ENCODE measurements around the gene KNDC1.
"Not testable (repeated sequence)": the region's sequence is repeated elsewhere in the genome, so short reads cannot be mapped to it uniquely, and the experiment has no call there.

KNDC1 gene

DNA sequence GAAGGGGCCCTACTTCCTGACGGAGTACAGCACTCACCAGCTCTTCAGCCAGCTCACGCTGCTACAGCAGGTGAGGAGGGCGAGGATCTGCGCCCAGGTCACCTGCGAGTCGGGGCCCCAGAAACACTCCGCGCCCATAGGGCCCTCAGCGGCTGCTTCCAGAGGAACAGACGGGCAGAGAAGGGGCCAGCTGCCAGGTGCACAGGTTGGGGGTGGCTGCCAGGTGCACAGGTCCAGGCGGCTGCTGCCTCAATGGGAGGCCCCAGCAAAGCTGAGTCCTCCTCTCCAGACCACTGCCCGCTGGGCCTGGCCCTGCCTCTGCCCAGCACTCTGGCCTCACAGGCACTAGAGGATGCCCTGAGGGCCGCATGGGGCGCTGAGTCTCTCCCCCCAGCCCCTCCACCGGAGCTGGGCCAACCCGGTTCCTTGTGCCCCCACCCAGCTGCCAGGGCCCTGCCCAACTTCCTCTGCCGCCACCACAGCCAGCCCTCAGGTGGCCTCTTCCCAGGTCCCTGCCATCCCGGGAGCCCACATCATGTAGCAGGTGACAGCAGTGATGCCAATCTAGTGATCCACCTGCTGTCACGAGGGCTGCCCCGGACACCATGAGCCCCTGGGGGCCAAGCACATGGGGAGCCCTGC is 53.0 kb downstream of the KNDC1 start:
- Histone ChIP-seq H3K27me3 (ENCODE audit: control insufficient read depth, insufficient read depth, low read length) (no peaks in the 10 kb centered on the region), H3K9me3 (ENCODE audit: control insufficient read depth, insufficient read depth, low read length) (no peaks in the 10 kb centered on the region), H3K9ac (ENCODE audit: low read depth, low read length) (no peak overlapping the region), H3K27ac (ENCODE audit: low read depth, low read length) (no peak overlapping the region), H3K4me3 (ENCODE audit: low read depth, low read length) (no peak overlapping the region), H3K36me3 (ENCODE audit: control insufficient read depth, insufficient read depth, low read length) (0 out of 2 replicates have a peak, but pooled peaks cover 5% of the 10 kb centered on the region), H3K4me1 (ENCODE audit: control insufficient read depth, insufficient read depth, low read length) (no peaks in the 10 kb centered on the region)

DNA sequence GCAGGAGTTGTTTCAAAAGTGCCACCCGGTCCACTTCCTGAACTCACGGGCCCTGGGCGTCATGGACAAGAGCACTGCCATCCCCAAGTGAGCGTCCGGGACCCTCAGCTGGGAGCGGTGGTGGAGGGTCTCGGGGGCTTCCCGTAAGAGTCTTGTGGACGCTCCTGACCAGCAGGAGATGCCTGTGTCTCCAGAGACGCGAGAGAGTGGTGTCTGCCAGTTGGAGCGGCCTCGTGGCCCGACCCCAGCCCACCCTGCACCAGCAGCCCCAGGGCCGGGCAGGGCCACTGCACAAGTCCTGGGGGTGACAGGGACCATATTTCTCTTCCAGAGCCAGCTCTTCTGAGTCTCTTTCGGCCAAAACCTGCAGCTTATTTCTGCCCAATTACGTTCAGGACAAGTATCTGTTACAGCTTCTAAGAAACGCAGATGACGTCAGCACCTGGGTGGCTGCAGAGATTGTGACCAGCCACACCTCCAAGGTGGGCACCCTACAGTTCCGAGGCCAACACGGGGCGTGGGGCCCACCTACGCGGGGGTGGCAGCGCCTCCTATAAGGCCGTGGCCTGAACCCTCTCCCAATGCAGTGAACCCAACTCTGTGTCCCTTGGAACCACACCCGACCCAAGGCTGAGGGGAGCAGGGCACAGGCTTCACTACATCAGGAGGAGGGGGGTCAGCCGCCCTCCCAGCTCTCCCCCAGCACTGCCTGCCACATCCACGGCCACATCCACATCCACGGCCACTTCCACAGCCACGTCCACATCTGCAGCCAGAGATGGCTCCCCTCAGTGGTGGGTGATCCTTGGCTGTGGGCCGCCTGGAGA is 53.8 kb downstream of the KNDC1 start:
- H3K9ac ChIP-seq (ENCODE audit: low read depth, low read length), result no peak overlapping the region
- no peak overlapping the region for H3K4me3 ChIP-seq (ENCODE audit: low read depth, low read length)
- no peaks in the 10 kb centered on the region for H3K9me3 ChIP-seq (ENCODE audit: control insufficient read depth, insufficient read depth, low read length)
- no peak overlapping the region for H3K27ac ChIP-seq (ENCODE audit: low read depth, low read length)
- no peaks in the 10 kb centered on the region for H3K27me3 ChIP-seq (ENCODE audit: control insufficient read depth, insufficient read depth, low read length)
- H3K4me1 ChIP-seq (ENCODE audit: control insufficient read depth, insufficient read depth, low read length), result no peaks in the 10 kb centered on the region; the same call in 1 of the 2 replicates
- 0 out of 2 replicates have a peak, but pooled peaks cover 5% of the 10 kb centered on the region for H3K36me3 ChIP-seq (ENCODE audit: control insufficient read depth, insufficient read depth, low read length)

DNA sequence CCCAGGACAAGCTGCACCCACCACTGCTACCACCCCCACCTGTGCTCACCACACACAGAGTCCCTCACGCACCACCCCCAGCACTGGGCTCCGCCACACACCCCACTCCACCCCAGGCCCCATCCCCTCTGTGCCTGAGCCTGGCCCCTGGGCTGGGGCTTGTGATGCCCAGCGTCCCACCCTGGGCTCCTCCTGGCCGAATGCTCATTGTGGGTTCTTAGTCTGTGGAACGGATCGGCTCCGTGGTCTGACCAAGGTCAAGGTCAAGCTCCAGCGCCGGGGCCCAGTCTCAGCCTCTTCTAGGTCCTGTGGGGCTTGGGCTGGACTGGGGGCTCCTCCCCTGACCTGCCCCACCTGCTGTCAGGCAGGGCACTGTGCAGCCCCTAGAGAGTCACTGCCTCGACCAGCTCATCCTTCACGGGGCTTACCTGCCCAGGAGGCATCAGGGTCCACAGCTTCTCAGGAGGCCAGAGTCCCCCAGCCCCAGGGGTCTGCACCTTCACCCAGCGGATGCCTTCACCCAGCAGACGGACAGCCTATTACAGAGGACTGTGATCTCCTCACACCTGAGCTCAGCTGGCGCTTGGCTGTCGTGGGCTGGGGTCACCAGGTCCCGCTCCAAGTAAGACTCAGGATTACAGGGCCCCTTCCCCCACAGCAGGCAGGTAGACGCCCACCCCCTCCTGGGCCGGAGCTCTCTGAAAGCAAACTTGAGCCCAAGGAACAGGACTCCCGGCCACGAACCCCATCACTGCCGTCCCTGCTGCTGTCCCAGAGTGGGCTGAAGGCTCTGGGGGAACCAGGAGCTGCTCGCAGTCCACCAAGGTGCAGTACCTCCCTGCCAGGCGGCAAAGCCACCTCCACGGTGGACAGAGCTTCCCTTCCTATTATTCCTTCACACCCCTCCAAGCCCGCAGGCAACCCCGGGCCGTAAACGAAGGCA is 54.7 kb downstream of the KNDC1 start:
- H3K9ac ChIP-seq (ENCODE audit: low read depth, low read length), result no peak overlapping the region
- no peaks in the 10 kb centered on the region for H3K27me3 ChIP-seq (ENCODE audit: control insufficient read depth, insufficient read depth, low read length)
- 0 out of 2 replicates have a peak, but pooled peaks cover 5% of the 10 kb centered on the region for H3K36me3 ChIP-seq (ENCODE audit: control insufficient read depth, insufficient read depth, low read length)
- peaks cover 7% of the 10 kb centered on the region for H3K4me1 ChIP-seq (ENCODE audit: control insufficient read depth, insufficient read depth, low read length)
- H3K4me3 ChIP-seq (ENCODE audit: low read depth, low read length), result no peak overlapping the region
- no peak overlapping the region for H3K27ac ChIP-seq (ENCODE audit: low read depth, low read length)
- no peaks in the 10 kb centered on the region for H3K9me3 ChIP-seq (ENCODE audit: control insufficient read depth, insufficient read depth, low read length)

DNA sequence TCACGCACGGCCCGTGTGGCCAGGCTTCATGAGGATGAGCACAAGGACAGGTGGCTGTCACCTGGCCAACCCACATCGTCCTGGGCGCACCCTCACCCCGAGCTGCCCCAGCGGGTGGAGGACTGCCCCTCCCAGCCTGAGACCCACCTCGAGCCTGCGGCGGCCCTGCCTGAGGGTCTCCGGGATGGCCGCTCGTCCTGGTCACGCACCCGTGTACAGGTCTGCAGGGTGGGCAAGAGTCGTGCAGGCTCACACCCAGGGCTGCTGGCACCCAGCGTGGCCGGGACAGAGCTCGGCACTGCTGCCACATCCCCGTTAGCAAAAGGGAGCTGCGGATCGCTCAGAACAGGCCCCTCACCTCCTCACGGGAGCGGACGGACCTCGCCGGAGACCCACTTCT is 55.6 kb downstream of the KNDC1 start:
- no peak overlapping the region for H3K27ac ChIP-seq (ENCODE audit: low read depth, low read length)
- H3K27me3 ChIP-seq (ENCODE audit: control insufficient read depth, insufficient read depth, low read length), result no peaks in the 10 kb centered on the region
- peaks cover 8% of the 10 kb centered on the region for H3K4me1 ChIP-seq (ENCODE audit: control insufficient read depth, insufficient read depth, low read length)
- no peaks in the 10 kb centered on the region for H3K9me3 ChIP-seq (ENCODE audit: control insufficient read depth, insufficient read depth, low read length)
- no peak overlapping the region for H3K4me3 ChIP-seq (ENCODE audit: low read depth, low read length)
- no peak overlapping the region for H3K9ac ChIP-seq (ENCODE audit: low read depth, low read length)
- H3K36me3 ChIP-seq (ENCODE audit: control insufficient read depth, insufficient read depth, low read length), result 0 out of 2 replicates have a peak, but pooled peaks cover 5% of the 10 kb centered on the region

DNA sequence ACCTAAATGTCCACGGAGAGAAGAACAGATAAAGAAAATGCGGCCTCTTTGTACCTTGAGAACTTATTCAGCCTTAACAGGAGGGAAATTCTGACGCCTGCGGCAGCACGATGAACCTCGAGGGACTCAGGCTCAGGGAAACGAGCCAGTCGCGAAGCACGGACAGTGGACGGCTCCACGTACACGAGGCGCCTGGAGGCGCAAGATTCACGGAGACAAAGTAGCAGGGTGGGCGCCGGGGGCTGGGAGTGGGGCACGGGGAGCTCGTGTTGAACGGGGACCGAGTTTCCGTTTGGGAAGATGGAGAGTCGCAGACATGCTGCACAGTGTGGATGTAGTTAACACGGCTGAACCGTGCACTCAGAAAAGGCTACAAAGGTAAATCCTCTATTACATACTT is 56.8 kb downstream of the KNDC1 start:
- Histone ChIP-seq H3K9me3 (ENCODE audit: control insufficient read depth, insufficient read depth, low read length) (no peaks in the 10 kb centered on the region), H3K27me3 (ENCODE audit: control insufficient read depth, insufficient read depth, low read length) (no peaks in the 10 kb centered on the region), H3K36me3 (ENCODE audit: control insufficient read depth, insufficient read depth, low read length) (0 out of 2 replicates have a peak, but pooled peaks cover 5% of the 10 kb centered on the region), H3K9ac (ENCODE audit: low read depth, low read length) (no peak overlapping the region), H3K4me1 (ENCODE audit: control insufficient read depth, insufficient read depth, low read length) (peaks cover 8% of the 10 kb centered on the region), H3K27ac (ENCODE audit: low read depth, low read length) (no peak overlapping the region), H3K4me3 (ENCODE audit: low read depth, low read length) (no peak overlapping the region)

DNA sequence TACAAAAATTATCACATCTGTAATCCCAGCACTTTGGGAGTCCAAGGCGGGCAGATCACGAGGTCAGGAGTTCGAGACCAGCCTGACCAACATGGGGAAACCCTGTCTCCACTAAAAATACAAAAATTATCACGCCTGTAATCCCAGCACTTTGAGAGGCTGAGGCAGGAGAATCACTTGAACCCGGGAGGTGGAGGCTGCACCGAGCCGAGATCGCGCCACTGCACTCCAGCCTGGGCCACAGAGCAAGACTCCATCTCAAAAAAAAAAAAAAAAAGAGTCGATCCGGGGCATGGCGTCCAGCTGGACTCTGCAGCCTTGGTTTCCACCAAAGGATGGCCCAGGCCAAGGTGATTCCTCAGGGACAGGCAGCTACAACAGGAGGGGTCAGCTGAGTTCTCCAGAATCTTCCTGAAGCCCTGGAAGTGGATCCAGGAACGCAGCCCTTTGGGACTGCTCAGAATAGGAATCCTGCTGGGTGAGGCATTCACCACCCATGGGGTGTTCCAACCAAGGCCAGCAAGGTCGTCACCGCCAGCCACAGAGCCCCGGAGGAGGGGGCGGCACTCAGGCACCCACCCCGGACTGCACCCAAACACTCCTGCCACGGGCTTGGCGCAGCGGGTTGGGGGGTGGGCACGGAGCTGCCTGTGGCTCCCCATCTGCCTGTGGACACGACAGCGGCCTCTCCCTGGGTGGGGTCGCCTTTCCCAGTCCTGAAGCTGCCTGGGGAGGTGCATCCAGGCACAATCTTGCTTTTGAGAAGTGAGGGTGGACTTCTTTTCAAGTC is 58.0 kb downstream of the KNDC1 start:
- Histone ChIP-seq H3K36me3 (ENCODE audit: control insufficient read depth, insufficient read depth, low read length) (0 out of 2 replicates have a peak, but pooled peaks cover 5% of the 10 kb centered on the region), H3K27ac (ENCODE audit: low read depth, low read length) (no peak overlapping the region), H3K9ac (ENCODE audit: low read depth, low read length) (no peak overlapping the region), H3K4me3 (ENCODE audit: low read depth, low read length) (no peak overlapping the region), H3K27me3 (ENCODE audit: control insufficient read depth, insufficient read depth, low read length) (no peaks in the 10 kb centered on the region), H3K4me1 (ENCODE audit: control insufficient read depth, insufficient read depth, low read length) (peaks cover 8% of the 10 kb centered on the region), H3K9me3 (ENCODE audit: control insufficient read depth, insufficient read depth, low read length) (no peaks in the 10 kb centered on the region)

DNA sequence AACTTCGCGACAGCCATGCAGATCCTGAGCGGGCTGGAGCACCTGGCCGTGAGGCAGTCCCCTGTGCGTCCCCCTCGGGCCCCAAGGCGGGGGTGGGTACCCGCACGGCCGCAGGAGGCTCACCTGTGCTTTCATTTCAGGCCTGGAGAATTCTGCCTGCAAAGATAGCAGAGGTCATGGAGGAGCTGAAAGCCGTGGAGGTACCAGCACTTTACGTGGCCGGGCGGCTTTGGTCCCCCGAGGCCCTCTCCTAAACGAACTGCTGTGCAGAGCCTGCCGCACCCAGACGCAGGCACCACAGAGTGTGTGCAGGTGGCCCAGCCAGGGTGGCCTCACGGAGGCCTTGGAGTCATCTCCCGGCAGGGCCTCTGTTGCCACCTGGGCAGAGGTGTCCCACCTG is 58.9 kb downstream of the KNDC1 start:
- H3K4me1 ChIP-seq (ENCODE audit: control insufficient read depth, insufficient read depth, low read length), result peaks cover 8% of the 10 kb centered on the region
- no peaks in the 10 kb centered on the region for H3K27me3 ChIP-seq (ENCODE audit: control insufficient read depth, insufficient read depth, low read length)
- H3K9me3 ChIP-seq (ENCODE audit: control insufficient read depth, insufficient read depth, low read length), result no peaks in the 10 kb centered on the region
- H3K36me3 ChIP-seq (ENCODE audit: control insufficient read depth, insufficient read depth, low read length), result 0 out of 2 replicates have a peak, but pooled peaks cover 5% of the 10 kb centered on the region
- H3K9ac ChIP-seq (ENCODE audit: low read depth, low read length), result no peak overlapping the region
- H3K27ac ChIP-seq (ENCODE audit: low read depth, low read length), result no peak overlapping the region
- no peak overlapping the region for H3K4me3 ChIP-seq (ENCODE audit: low read depth, low read length)

DNA sequence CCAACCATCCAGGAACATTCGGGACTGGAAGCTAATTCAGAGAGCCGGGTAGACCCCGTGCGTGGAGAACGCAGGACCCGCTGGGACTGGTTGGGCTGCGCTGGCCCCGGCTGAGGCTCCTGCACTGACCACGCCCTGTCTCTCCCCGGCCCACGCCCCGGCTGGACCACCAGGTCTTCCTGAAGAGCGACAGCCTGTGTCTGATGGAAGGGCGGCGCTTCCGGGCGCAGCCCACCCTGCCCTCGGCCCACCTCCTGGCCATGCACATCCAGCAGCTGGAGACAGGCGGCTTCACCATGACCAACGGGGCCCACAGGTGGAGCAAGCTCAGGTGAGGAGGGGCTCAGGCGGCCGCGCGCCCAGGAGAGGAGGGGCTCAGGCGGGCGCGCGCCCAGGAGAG is 59.8 kb downstream of the KNDC1 start:
- no peak overlapping the region for H3K9ac ChIP-seq (ENCODE audit: low read depth, low read length)
- peak overlapping the region; percentile 47 for H3K4me3 ChIP-seq (ENCODE audit: low read depth, low read length)
- H3K27ac ChIP-seq (ENCODE audit: low read depth, low read length), result no peak overlapping the region
- peaks cover 8% of the 10 kb centered on the region for H3K4me1 ChIP-seq (ENCODE audit: control insufficient read depth, insufficient read depth, low read length)
- no peaks in the 10 kb centered on the region for H3K9me3 ChIP-seq (ENCODE audit: control insufficient read depth, insufficient read depth, low read length)
- H3K36me3 ChIP-seq (ENCODE audit: control insufficient read depth, insufficient read depth, low read length), result 0 out of 2 replicates have a peak, but pooled peaks cover 5% of the 10 kb centered on the region
- H3K27me3 ChIP-seq (ENCODE audit: control insufficient read depth, insufficient read depth, low read length), result no peaks in the 10 kb centered on the region

DNA sequence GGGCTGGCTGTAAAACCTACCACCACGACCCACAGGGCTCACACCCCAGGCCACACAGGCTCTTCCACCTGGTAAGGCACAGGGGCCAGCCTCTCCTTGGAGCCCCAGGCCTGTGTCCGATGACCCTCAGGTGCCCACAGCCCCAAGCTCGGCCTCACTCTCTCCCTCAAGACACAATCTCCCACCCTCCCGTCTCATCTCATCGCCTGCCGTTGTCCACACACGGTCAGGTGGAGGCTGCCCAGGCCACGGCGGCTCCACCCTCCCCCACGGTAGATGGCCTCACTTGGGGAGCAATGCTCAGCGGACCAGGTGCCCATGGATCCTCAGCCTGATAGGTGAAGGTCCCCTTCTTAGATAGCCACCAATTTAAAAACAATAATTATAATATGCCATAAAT is 61.3 kb downstream of the KNDC1 start:
- H3K27me3 ChIP-seq (ENCODE audit: control insufficient read depth, insufficient read depth, low read length), result no peaks in the 10 kb centered on the region
- H3K4me3 ChIP-seq (ENCODE audit: low read depth, low read length), result no peak overlapping the region
- H3K27ac ChIP-seq (ENCODE audit: low read depth, low read length), result no peak overlapping the region
- H3K36me3 ChIP-seq (ENCODE audit: control insufficient read depth, insufficient read depth, low read length), result no peaks in the 10 kb centered on the region
- no peak overlapping the region for H3K9ac ChIP-seq (ENCODE audit: low read depth, low read length)
- peaks cover 11% of the 10 kb centered on the region for H3K4me1 ChIP-seq (ENCODE audit: control insufficient read depth, insufficient read depth, low read length)
- no peaks in the 10 kb centered on the region for H3K9me3 ChIP-seq (ENCODE audit: control insufficient read depth, insufficient read depth, low read length)

DNA sequence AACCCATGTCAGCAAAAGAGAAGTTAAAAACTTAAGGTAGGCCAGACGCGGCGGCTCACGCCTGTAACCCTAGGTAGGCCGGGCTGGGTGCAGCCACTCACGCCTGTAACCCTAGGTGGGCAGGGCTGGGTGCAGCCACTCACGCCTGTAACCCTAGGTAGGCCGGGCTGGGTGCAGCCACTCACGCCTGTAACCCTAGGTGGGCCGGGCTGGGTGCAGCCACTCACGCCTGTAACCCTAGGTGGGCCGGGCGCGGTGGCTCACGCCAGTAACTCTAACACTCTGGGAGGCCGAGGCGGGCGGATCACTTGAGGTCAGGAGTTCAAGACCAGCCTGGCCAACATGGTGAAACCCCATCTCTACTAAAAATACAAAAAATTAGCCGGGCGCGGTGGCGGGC is 61.7 kb downstream of the KNDC1 start:
- not testable (repeated sequence) for H3K27ac ChIP-seq (ENCODE audit: low read depth, low read length); H3K27me3 ChIP-seq (ENCODE audit: control insufficient read depth, insufficient read depth, low read length); H3K36me3 ChIP-seq (ENCODE audit: control insufficient read depth, insufficient read depth, low read length); H3K4me3 ChIP-seq (ENCODE audit: low read depth, low read length); H3K9ac ChIP-seq (ENCODE audit: low read depth, low read length); H3K9me3 ChIP-seq (ENCODE audit: control insufficient read depth, insufficient read depth, low read length)
- H3K4me1 ChIP-seq (ENCODE audit: control insufficient read depth, insufficient read depth, low read length), result peaks cover 11% of the 10 kb centered on the region

Measured in HUES48 (cell line).